AG10803 (cell line): Measurements from ENCODE around the gene OS9.
A peak's percentile ranks its signal among the peaks of the same experiment; 100 is the strongest.

Experiments used
- DNase-seq: peaks from one replicate; pipeline ENCODE4 v3.0.0; 2010; ENCODE audit warnings: low read depth
- H3K4me3 ChIP-seq: 2 replicates; pipeline ENCODE4 v1.5.1; 2011; ENCODE audit warnings: mild to moderate bottlenecking, low read length, control low read depth
- CTCF ChIP-seq: conservative IDR thresholded peaks from 2 replicates; pipeline ENCODE4 v1.5.1; 2011; ENCODE audit warnings: mild to moderate bottlenecking, low read length, control low read depth, inconsistent platforms

OS9 gene

DNA sequence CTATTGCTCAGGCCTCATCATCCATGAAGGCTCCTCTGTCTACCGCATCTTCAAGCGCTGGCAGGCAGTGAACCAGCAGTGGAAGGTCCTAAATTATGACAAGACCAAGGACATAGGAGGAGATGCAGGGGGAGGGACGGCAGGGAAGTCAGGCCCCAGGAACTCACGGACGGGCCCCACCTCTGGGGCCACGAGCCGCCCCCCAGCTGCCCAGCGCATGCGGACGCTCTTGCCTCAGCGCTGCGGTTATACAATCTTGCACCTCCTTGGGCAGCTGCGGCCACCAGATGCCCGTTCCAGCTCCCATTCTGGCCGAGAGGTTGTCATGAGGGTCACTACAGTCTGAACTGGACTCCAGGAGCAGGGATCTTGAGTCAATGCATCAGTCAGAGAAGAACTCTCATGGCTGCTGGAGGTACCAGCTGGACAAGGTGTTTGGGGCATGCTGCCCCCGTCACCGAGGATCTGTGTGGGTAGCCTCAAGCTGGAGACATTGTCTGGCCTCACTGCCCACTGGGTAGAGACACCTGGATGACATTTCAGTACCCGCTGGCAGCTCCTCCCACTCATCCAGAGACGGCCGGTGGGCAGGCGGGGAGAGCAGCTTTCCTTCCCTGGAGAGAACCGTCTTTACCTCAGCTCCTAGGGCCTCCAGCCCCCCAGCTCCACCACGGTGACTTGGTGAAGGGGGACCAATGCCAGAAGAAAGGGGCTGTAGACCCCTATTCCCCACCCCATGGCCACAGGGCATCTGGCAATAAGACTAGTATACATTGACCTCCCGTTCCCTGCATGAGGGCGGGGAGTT, 64.8 kb downstream of the OS9 start:
- no peak overlapping the region for H3K4me3 ChIP-seq
- DNase-seq = no peak
- TF ChIP-seq CTCF = no peak

GRCh38 chr12:57759360-57759980, 65.5 kb downstream of the OS9 start:
- no peak overlapping the region for H3K4me3 ChIP-seq
- TF ChIP-seq CTCF = peak; percentile 34
- DNase-seq = no peak

- no peak for DNase-seq
- TF ChIP-seq CTCF = no peak
- H3K4me3 ChIP-seq = no peak overlapping the region
These were observed 66.5 kb downstream of the OS9 start for GRCh38 chr12:57760347-57760982.

DNA sequence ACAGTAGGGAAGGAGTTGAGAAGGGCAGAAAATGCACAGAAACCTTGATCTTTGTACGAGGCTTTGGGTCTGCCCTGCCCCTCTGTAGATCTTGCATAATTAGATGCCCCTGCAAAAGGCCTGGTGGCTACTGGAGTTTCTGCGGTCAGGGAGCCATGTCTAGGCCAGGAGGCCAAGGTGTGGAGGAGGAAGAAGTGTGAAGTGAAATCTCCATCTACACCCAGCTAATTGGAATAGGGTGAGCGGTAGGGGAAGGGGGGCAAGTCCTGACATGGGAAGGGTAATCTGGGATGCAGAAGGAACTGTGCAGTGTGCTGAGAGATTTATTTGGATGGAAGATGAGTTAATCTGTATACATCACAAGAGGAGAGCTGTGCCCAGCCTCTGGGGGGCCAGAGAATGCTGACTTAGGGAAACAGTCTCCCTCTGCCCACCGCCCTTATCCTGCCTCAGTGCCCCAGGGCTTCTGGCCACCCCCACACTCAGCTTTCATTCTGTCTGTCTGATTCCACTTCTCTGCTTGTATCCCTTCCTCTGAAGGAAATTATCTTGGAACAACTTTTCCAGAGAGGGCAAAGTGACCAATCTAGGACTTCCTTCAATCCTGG, 67.6 kb downstream of the OS9 start:
- no peak for TF ChIP-seq CTCF
- no peak overlapping the region for H3K4me3 ChIP-seq
- no peak for DNase-seq

DNA sequence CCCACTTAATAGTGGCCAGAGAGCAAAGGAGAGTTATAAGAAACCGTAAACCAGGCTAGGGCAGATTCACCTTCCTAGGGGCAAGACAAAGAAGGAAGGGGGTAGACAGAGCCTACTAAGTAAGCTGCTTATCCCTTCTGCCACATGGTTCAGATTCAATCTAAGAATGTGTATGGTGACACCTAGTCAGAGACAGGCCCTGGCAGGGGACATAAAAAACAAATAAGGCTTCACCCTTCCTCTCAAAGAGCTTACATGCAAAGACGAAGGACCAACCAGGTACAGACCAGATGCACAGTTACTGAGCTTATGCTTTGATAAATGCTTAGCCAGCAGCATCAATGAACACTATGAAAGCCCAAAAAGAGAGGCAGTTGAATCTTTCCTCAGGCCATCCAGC, 68.5 kb downstream of the OS9 start:
- DNase-seq = no peak
- no peak overlapping the region for H3K4me3 ChIP-seq
- no peak for TF ChIP-seq CTCF

- DNase-seq = no peak
- no peak for TF ChIP-seq CTCF
- no peak overlapping the region for H3K4me3 ChIP-seq
These were observed 70.1 kb downstream of the OS9 start for GRCh38 chr12:57763881-57764661.
